GM19193 (cell line): Measurements from ENCODE around the gene FAM110D.

ENCODE experiments used
- POLR2A ChIP-seq: IDR thresholded peaks from 4 replicates; pipeline ENCODE4 v1.6.1; 2011; ENCODE audit not compliant: insufficient read depth, insufficient read length; ENCODE audit errors: extremely low read depth

FAM110D gene

DNA sequence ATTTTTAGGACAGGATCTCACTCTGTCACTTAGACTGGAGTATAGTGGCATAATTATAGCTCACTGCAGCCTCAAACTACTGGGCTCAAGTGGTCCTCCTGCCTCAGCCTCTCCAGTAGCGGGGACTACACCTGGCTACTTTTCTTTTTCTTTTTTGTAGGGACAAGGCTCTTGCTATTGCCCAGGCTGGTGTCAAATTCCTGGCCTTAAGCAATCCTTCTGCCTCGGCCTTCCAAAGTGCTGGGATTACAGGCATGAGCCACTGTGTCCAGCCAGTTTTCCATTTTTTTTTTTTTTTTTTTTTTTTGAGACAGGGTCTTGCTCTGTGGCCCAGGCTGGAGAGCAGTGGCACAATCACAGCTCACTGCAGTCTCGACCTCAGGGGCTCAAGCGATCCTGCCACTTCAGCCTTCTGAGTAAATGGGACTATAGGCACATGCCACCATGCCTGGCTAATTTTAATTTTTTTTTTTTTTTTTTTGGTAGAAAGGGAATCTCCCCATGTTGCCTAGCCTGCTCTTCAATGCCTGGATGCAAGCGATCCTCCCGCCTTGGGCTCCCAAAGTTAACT is 54.5 kb downstream of the FAM110D start:
- TF ChIP-seq POLR2A: no peak
